ENCODE results near the gene LY6G6F.
"Not testable (repeated sequence)": the region's sequence is repeated elsewhere in the genome, so short reads cannot be mapped to it uniquely, and the experiment has no call there.

Gene LY6G6F

GRCh38 chr6:31702819-31703716 is 3.6 kb upstream of the LY6G6F start, which contains the start of gene ABHD16A:
Gene ABHD16A, minus strand, starts transcription at chr6:31703324. Its CDS starts 43 bp downstream, at chr6:31703281.
- DNase-seq: peak; percentile 97

GRCh38 chr6:31705931-31706330 is 735 bp upstream of the LY6G6F start:
- no peak for DNase-seq

GRCh38 chr6:31707701-31708100 is 1.0 kb downstream of the LY6G6F start:
- no peak for DNase-seq

GRCh38 chr6:31708224-31708623 is 1.6 kb downstream of the LY6G6F start:
- no peak for DNase-seq

- DNase-seq: not testable (repeated sequence)
Observed at GRCh38 chr6:31709157-31709556, 2.5 kb downstream of the LY6G6F start.

GRCh38 chr6:31710523-31711219 is 4.0 kb downstream of the LY6G6F start:
- no peak for DNase-seq

GRCh38 chr6:31711233-31711632 is 4.6 kb downstream of the LY6G6F start:
- no peak for DNase-seq

GRCh38 chr6:31712296-31712695 is 5.6 kb downstream of the LY6G6F start:
- DNase-seq: no peak

GRCh38 chr6:31713465-31713864 is 6.8 kb downstream of the LY6G6F start:
- DNase-seq: no peak

GRCh38 chr6:31713991-31714684 is 7.5 kb downstream of the LY6G6F start:
- no peak for DNase-seq

- DNase-seq: no peak
Observed at GRCh38 chr6:31715022-31715958, 8.6 kb downstream of the LY6G6F start, which contains the start of gene LY6G6D. Gene LY6G6D, plus strand, starts transcription at chr6:31715348. Its CDS starts 8 bp downstream, at chr6:31715356.

GRCh38 chr6:31717499-31718222 is 11.0 kb downstream of the LY6G6F start:
- DNase-seq: no peak

GRCh38 chr6:31718265-31718664 is 11.6 kb downstream of the LY6G6F start:
- DNase-seq: no peak

- DNase-seq: no peak
Observed at GRCh38 chr6:31719001-31719400, 12.3 kb downstream of the LY6G6F start.

GRCh38 chr6:31720196-31720770 is 13.6 kb downstream of the LY6G6F start:
- DNase-seq: no peak

GRCh38 chr6:31721351-31722020 is 14.8 kb downstream of the LY6G6F start, which contains the start of gene LY6G6C:
Gene LY6G6C, minus strand, starts transcription at chr6:31721746. Its CDS starts 67 bp downstream, at chr6:31721679.
- DNase-seq: no peak

- DNase-seq: no peak
Observed at GRCh38 chr6:31722173-31722572, 15.5 kb downstream of the LY6G6F start.

GRCh38 chr6:31723245-31723979 is 16.7 kb downstream of the LY6G6F start, which contains the start of gene MPIG6B:
Gene MPIG6B, plus strand, starts transcription at chr6:31723373. Its CDS starts 11 bp downstream, at chr6:31723384.
- DNase-seq: no peak

- DNase-seq: no peak
Observed at GRCh38 chr6:31723980-31724691, 17.5 kb downstream of the LY6G6F start.
